Measurements from ENCODE around the gene AP4E1.
"Not testable (repeated sequence)": the region's sequence is repeated elsewhere in the genome, so short reads cannot be mapped to it uniquely, and the experiment has no call there.

Gene AP4E1

GRCh38 chr15:51007131-51007666, 98.7 kb downstream of the AP4E1 start:
- in situ Hi-C loops (cut with MboI; ENCODE audit: low sequenced_read_pairs), result no loop called here

GRCh38 chr15:51011212-51011611, 102.7 kb downstream of the AP4E1 start:
- in situ Hi-C loops (cut with MboI; ENCODE audit: low sequenced_read_pairs), result no loop called here

GRCh38 chr15:51016615-51017014, 108.1 kb downstream of the AP4E1 start:
- in situ Hi-C loops (cut with MboI; ENCODE audit: low sequenced_read_pairs), result no loop called here

GRCh38 chr15:51022206-51022605, 113.7 kb downstream of the AP4E1 start:
- in situ Hi-C loops (cut with MboI; ENCODE audit: low sequenced_read_pairs), result no loop called here

GRCh38 chr15:51023499-51023898, 115.0 kb downstream of the AP4E1 start:
- in situ Hi-C loops (cut with MboI; ENCODE audit: low sequenced_read_pairs), result no loop called here

- in situ Hi-C loops (cut with MboI; ENCODE audit: low sequenced_read_pairs), result no loop called here
Observed at GRCh38 chr15:51024735-51025453, 116.4 kb downstream of the AP4E1 start.

- in situ Hi-C loops (cut with MboI; ENCODE audit: low sequenced_read_pairs), result no loop called here
Observed at GRCh38 chr15:51025454-51025846, 117.0 kb downstream of the AP4E1 start.

- in situ Hi-C loops (cut with MboI; ENCODE audit: low sequenced_read_pairs), result no loop called here
Observed at GRCh38 chr15:51030649-51031316, 122.3 kb downstream of the AP4E1 start.

GRCh38 chr15:51037474-51037873, 129.0 kb downstream of the AP4E1 start:
- in situ Hi-C loops (cut with MboI; ENCODE audit: low sequenced_read_pairs), result not testable (repeated sequence)

GRCh38 chr15:51038162-51038973, 129.9 kb downstream of the AP4E1 start:
- in situ Hi-C loops (cut with MboI; ENCODE audit: low sequenced_read_pairs), result no loop called here

GRCh38 chr15:51038974-51039319, 130.5 kb downstream of the AP4E1 start:
- in situ Hi-C loops (cut with MboI; ENCODE audit: low sequenced_read_pairs), result no loop called here

GRCh38 chr15:51044037-51044727, 135.7 kb downstream of the AP4E1 start:
- in situ Hi-C loops (cut with MboI; ENCODE audit: low sequenced_read_pairs), result no loop called here

- in situ Hi-C loops (cut with MboI; ENCODE audit: low sequenced_read_pairs), result no loop called here
Observed at GRCh38 chr15:51046016-51046415, 137.5 kb downstream of the AP4E1 start.

GRCh38 chr15:51046799-51047449, 138.4 kb downstream of the AP4E1 start:
- in situ Hi-C loops (cut with MboI; ENCODE audit: low sequenced_read_pairs), result no loop called here

GRCh38 chr15:51048308-51048707, 139.8 kb downstream of the AP4E1 start:
- in situ Hi-C loops (cut with MboI; ENCODE audit: low sequenced_read_pairs), result no loop called here

- in situ Hi-C loops (cut with MboI; ENCODE audit: low sequenced_read_pairs), result no loop called here
Observed at GRCh38 chr15:51049081-51049480, 140.6 kb downstream of the AP4E1 start.

- in situ Hi-C loops (cut with MboI; ENCODE audit: low sequenced_read_pairs), result no loop called here
Observed at GRCh38 chr15:51051776-51052175, 143.3 kb downstream of the AP4E1 start.

GRCh38 chr15:51053571-51053970, 145.1 kb downstream of the AP4E1 start:
- in situ Hi-C loops (cut with MboI; ENCODE audit: low sequenced_read_pairs), result no loop called here

GRCh38 chr15:51054535-51054934, 146.1 kb downstream of the AP4E1 start:
- in situ Hi-C loops (cut with MboI; ENCODE audit: low sequenced_read_pairs), result no loop called here
